Retinal pigment epithelial cell (primary cell): Measurements from ENCODE around the gene MXI1.

Experiments used
- DNase-seq: peaks from one replicate; pipeline ENCODE4 v3.0.0-alpha.2; 2010; ENCODE audit warnings: low read depth
- H3K4me3 ChIP-seq: 2 replicates; pipeline ENCODE4 v1.5.1; 2011; ENCODE audit warnings: mild to moderate bottlenecking, low read length, control low read depth, moderate library complexity
- TF ChIP-seq, protein P1 (sequence below): conservative IDR thresholded peaks from 2 replicates; pipeline ENCODE4 v1.5.1; 2011; ENCODE audit warnings: low read depth, low read length, control low read depth, inconsistent platforms

Gene MXI1

DNA sequence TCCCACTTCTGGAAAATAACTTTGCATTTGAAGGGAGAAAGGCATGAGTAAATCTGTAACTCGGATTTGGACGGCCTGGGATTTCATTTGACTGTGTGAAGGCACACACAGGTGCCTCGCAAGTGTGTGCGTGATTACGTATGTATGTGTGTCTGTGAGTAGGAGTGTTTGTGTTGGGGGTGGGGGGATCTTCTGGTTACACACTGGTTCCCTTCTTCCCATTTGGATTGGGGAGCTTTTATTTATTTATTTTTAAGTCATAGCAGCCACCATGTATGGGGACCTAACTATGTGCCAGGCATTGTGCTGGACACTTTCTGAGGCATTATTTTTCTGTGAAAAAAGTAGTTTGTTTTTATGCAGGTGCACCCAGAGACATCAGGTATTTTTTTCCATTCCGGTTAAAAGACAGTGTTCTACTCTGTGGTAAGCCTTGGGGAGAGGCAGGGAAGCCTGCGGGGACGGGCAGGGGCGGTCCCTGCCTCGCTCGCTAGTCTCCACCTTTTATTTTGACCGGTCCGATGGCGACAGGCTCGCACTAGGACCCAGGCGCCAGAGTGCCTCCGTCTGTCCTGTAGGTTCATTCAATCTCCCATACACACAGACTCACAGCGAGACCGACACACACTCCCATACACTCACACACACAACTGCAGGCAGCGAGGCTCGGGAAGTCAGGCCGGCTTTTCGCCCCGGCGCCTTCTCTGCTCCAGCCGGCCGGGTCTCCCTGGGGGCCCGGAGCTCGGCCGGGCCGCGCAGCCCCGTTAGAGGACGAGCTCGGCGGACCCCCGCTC lies at the start of gene MXI1:
TSS of gene MXI1 (plus strand) at position 595 of the 794 bp plus-strand sequence. CDS start 204 bp downstream, outside the sequence.
- peak within 1 kb of the TSS; percentile 64 for H3K4me3 ChIP-seq
- peak; percentile 62 for DNase-seq
- TF ChIP-seq, protein P1, sequence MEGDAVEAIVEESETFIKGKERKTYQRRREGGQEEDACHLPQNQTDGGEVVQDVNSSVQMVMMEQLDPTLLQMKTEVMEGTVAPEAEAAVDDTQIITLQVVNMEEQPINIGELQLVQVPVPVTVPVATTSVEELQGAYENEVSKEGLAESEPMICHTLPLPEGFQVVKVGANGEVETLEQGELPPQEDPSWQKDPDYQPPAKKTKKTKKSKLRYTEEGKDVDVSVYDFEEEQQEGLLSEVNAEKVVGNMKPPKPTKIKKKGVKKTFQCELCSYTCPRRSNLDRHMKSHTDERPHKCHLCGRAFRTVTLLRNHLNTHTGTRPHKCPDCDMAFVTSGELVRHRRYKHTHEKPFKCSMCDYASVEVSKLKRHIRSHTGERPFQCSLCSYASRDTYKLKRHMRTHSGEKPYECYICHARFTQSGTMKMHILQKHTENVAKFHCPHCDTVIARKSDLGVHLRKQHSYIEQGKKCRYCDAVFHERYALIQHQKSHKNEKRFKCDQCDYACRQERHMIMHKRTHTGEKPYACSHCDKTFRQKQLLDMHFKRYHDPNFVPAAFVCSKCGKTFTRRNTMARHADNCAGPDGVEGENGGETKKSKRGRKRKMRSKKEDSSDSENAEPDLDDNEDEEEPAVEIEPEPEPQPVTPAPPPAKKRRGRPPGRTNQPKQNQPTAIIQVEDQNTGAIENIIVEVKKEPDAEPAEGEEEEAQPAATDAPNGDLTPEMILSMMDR = no peak

DNA sequence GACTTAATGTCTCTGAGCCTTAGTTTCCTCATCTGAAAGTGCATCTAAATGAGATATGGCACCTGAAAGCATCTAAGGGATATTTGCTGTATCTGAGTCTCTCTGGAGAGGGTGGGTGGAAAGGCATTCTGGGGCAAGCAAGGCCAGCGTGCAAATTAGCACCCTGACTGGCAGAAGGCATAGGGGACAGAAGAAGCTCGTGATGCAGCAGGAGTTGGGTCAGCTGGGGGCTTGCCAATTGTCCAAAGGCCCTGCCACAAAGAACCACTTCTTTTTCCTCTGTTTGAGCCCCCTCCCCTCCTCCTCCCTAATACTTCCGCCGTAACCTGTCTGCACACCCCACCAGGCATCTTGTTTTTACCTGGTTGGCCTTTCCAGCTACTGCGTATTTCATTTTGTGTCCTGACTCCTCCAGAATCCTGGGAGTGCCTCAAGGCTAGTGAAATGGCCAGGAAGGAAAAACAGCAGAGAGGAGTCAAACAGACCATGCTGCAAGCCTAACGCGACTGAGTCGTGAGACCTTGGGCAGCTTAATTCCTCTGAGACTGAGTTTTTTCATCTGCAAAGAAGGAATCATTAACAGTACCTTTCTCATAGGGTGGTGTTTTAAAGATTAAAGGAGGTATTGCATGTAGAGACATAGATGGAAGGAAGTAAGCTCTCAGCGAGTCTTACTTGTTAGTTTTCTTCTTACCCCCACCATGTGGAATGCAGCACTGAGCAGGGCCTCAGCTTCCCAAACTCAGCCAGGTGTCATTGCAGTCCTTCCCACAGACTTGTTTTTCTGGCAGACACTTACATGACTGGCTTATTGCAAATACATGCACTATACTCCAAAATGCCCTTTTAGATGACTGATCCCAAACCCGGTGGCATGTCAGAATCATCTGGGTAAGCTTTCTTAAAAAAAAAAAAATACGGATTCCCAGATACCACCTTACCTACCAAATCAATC lies 49.1 kb upstream of the MXI1 start:
- TF ChIP-seq, protein P1 = no peak
- no peak for DNase-seq
- no peak overlapping the region for H3K4me3 ChIP-seq

DNA sequence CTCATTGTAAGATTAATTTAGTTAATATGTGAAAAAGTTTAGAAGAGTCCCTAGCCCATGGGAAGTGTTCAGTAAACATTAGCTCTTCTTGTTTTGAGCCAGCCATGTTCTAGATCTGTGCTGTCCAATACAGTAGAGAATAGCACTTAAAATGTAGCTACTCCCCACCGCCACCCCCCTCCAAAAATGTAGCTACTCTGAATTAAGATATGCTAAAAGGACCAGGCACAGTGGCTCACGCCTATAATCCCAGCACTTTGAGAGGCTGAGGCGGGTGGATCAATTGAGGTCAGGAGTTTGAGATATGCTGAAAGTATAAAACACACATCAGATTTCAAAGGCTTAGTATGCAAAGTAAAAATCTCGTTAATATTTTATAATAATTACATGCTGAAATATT lies 47.3 kb upstream of the MXI1 start:
- TF ChIP-seq, protein P1 = no peak

DNA sequence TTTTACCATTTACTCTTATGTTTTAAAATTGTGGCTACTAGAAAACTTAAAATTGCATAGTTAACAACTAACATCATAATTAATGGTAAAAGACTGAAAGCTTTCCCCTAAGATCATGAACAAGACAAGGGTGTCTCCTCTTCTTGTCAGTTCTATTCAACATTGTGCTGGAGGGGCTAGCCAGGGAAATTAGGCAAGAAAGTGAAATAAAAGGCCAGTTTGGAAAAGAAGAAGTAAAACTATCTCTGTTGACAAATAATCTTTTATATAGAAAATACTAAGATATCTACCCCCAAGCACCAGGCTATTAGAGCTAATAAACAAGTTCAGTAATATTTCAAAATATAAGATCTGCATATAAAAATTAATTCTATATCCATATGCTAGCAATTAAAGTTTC lies 46.9 kb upstream of the MXI1 start:
- TF ChIP-seq, protein P1 = no peak
- H3K4me3 ChIP-seq = no peak overlapping the region
- no peak for DNase-seq

More for the DNA sequence above, 47.3 kb upstream of the MXI1 start:
- no peak overlapping the region for H3K4me3 ChIP-seq
- no peak for DNase-seq

DNA sequence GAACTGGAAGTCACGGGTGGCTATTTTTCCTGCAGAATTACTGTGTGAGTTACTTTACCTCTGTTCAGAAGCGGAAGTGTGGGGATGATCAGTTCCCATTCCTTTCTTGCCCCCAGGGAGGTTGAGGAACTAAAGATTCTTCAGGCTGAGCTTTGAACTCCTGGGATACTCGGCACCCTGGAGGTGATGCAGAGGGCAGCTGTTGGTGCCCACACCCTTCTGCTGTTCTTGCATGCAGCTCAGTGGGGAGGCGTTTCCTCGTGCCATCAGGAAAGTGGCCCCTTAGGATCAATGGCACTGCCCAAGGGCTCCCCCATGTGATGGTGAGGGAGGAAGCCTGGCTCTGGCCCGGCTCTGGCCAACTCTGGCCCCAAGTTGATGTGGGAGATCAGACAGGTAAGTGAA lies 44.7 kb upstream of the MXI1 start:
- H3K4me3 ChIP-seq = no peak overlapping the region
- no peak for DNase-seq

DNA sequence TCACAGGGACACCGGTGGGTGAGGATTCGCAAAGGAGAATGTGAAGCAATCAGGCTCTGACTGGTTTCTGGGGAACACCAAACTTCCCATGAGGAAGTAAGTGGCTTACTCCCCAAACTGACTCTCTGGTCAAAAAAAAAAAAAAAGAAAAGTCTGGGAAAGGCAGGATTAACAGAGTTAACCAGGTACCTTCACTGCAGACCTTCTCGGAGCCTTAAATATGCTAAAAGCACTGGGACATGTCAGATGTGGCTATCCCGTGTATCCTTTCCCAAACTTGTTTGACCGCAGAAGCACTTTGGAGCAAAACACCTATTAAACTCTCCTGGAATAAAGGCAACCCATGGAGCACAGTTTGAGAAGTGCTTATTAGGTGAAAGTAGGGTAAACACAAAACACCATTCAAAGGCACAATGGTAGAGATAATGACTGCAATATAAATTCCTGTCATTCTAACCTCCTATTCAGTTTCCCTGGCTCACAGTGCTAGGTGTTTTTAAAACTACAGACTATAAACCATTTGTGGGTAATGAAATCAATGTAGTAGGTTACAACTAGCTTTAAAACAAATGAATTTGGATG lies 44.1 kb upstream of the MXI1 start:
- no peak overlapping the region for H3K4me3 ChIP-seq
- TF ChIP-seq, protein P1 = no peak

More for the DNA sequence above, 44.7 kb upstream of the MXI1 start:
- TF ChIP-seq, protein P1 = no peak

More for the DNA sequence above, 44.1 kb upstream of the MXI1 start:
- DNase-seq = no peak
